GM12872 (cell line): Measurements from ENCODE around the gene VPS29.

ENCODE experiments used
- TF ChIP-seq, protein P1 (sequence below): IDR thresholded peaks from 3 replicates; pipeline ENCODE4 v1.5.1; 2011; ENCODE audit warnings: low read depth, mild to moderate bottlenecking, low read length, moderate library complexity; ENCODE audit not compliant: insufficient read depth

The VPS29 gene

DNA sequence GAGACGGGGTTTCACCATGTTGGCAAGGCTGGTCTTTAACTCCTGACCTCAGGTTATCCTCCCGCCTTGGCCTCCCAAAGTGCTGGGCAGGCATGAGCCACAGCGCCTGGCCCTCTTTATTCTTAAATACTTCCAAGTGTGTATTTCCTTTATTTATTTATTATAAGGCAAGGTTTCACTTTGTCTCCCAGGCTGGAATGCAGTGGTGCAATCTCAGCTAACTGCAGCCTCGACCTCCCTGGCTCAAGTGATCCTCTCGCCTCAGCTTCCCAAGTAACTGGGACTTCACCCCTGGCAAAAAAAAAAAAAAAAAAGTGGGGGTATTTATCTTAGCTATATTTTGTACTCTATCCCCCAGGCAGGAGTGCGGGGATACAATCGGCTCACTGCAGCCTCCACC lies 26.5 kb downstream of the VPS29 start:
- TF ChIP-seq, protein P1, sequence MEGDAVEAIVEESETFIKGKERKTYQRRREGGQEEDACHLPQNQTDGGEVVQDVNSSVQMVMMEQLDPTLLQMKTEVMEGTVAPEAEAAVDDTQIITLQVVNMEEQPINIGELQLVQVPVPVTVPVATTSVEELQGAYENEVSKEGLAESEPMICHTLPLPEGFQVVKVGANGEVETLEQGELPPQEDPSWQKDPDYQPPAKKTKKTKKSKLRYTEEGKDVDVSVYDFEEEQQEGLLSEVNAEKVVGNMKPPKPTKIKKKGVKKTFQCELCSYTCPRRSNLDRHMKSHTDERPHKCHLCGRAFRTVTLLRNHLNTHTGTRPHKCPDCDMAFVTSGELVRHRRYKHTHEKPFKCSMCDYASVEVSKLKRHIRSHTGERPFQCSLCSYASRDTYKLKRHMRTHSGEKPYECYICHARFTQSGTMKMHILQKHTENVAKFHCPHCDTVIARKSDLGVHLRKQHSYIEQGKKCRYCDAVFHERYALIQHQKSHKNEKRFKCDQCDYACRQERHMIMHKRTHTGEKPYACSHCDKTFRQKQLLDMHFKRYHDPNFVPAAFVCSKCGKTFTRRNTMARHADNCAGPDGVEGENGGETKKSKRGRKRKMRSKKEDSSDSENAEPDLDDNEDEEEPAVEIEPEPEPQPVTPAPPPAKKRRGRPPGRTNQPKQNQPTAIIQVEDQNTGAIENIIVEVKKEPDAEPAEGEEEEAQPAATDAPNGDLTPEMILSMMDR, result no peak

- TF ChIP-seq, protein P1, result no peak
Observed at GRCh38 chr12:110468214-110469048, 33.5 kb downstream of the VPS29 start, which contains the start of the genes FAM216A and GPN3. Gene FAM216A (plus strand): TSS chr12:110468845. CDS start chr12:110468876, 31 bp downstream. Gene GPN3 (minus strand): TSS chr12:110468257. CDS start chr12:110468203, 54 bp downstream.

DNA sequence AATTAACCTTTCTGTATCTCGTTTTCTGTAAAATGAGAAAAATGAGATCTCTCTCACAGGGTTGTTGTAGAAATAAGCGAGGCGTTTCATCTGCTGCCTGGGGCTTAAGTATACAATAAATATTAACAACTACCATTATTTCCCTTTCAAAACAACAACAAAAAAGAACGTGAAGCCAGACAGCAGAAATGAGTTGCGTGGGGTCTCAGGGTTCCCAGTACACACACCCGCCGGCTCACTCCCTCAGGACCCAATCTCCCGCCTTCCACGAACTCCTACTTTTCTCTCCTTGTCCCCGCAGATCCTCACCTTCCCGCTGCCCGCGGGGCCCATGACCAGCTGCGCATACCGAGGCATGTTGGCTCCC lies 34.1 kb downstream of the VPS29 start:
- TF ChIP-seq, protein P1, result no peak

DNA sequence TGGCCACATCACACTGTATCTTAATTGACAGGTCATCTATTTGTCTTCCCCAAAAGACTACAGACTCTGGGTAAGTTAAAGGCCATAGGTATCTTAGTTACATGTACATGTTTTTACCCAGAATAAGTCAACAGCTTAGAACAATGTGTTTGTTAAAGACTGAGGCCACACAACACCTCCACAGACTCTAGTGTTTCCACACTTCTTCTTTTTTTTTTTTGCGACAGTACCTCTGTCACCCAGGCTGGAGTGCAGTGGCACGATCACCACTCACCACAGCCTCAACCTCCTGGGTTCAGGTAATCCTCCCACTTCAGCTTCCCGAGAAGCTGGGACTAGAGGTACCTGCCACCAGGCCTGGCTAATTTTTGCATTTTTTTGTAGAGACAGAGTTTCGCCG lies 35.1 kb downstream of the VPS29 start:
- TF ChIP-seq, protein P1, result no peak

- TF ChIP-seq, protein P1, result no peak
Observed at GRCh38 chr12:110465024-110465423, 36.9 kb downstream of the VPS29 start.

DNA sequence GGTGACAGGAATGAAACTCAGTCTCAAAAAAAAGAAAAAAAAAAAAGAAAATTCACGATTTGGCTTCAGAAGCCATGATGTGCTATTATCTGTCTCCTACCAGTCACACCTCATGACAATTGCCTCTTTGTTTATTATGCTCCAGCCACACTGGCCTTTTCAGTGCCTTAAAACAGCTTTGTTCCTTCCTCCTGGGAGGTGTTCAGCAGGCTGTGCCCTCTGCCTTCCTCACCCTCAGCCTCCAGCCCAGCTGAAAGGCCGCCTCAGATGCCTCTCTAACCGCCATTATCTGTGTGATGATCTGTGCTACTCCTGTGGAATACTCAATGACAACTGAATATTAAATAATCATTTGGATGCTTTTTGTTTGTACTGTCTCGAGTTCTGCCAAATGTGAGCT lies 43.2 kb downstream of the VPS29 start:
- TF ChIP-seq, protein P1, result no peak

DNA sequence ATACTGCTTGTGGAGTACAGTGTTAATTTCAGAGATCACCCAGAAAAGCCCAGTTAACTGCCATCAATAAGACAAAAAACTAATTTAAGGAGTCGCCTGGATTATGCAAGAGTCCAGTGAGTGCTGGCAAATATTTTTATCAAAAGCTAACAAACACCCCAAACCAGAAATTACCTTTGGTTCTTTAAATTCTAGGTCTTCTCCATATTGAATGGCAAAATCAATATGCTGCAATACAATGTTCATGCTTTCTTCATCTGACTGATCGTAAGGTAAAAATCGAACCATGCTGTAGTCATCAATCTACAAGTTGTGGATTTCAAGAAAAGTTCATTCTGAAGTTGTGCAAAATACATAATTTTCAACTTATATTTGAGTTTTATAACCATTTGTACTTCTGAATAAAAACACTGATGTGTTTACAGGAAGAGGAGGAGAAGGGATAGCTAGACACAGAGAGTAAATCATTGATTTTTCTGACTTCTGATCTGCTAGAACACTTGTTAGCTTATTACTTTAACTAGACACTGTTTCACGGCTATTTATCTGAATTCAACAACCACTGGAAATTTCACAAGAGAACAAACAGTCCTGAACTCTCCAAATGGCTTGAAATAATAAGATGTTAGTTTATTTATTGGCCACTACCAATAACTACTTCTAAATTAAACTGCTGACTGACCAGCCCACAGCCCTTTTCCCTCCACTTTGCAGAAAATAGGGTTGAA lies 48.2 kb downstream of the VPS29 start:
- TF ChIP-seq, protein P1, result no peak
